H1 (cell line): ENCODE results near the gene ABL1. TPM values are rescaled to one million over a fixed set of nuclear protein-coding genes. Genes with fewer than 3 reads are reported as not detected.

Source experiments
- CHD7 ChIP-seq: fragments of 300-600 bp; sonication (generic); IDR thresholded peaks from 2 replicates; pipeline ENCODE4 v1.7.1; 2012; ENCODE audit warnings: low read length, moderate library complexity, mild to moderate bottlenecking, inconsistent platforms; ENCODE audit not compliant: insufficient replicate concordance
- JUN ChIP-seq: IDR thresholded peaks from 2 replicates; pipeline ENCODE4 v1.6.1; 2011; ENCODE audit warnings: low read depth, mild to moderate bottlenecking, improper control_type of control experiment, low read length
- MAX ChIP-seq: IDR thresholded peaks from 2 replicates; pipeline ENCODE4 v1.6.1; 2012; ENCODE audit warnings: inconsistent platforms
- NANOG ChIP-seq: IDR thresholded peaks from 2 replicates; pipeline ENCODE4 v1.6.1; 2011; ENCODE audit warnings: low read length, low read depth, mild to moderate bottlenecking, inconsistent platforms; ENCODE audit not compliant: insufficient read depth, poor library complexity, severe bottlenecking
- RAD21 ChIP-seq, 2 experiments: IDR thresholded peaks in 1 of 2; conservative IDR thresholded peaks in 1 of 2; 2 replicates each; pipeline ENCODE4 v1.6.1; 2011; ENCODE audit warnings: low read depth in 2 of 2, low read length in 2 of 2, improper control_type of control experiment in 1 of 2, inconsistent platforms in 1 of 2, mild to moderate bottlenecking in 1 of 2, moderate library complexity in 1 of 2
- SP2 ChIP-seq: IDR thresholded peaks from 2 replicates; pipeline ENCODE4 v1.6.1; 2012; ENCODE audit warnings: mild to moderate bottlenecking, low read length, inconsistent platforms
- polyA plus RNA-seq, 7 experiments: library from polyadenylated mRNA; depleted of rRNA in 3 of 7; stranded (reverse) in 5 of 7; unstranded in 2 of 7; fragments of >200 nt in 5 of 7; fragments of 200-250 nt in 2 of 7; gene quantifications; 1 replicate in 5 of 7; 2 replicates in 1 of 7; 4 replicates in 1 of 7; pipeline versions ENCODE4 v1.2.1 to v1.2.3, GENCODE V29; 2011 to 2013; ENCODE audit warnings: missing spikeins in 2 of 7, mixed read lengths in 2 of 7
- total RNA-seq: library from RNA; stranded (reverse); fragmentation: NEBNext Ultra II Directional; extraction: Animal tissue kit (Norgen Biotek cat#: 25700); gene quantifications from 2 replicates; pipeline ENCODE4 v1.2.1, GENCODE V29; 2021

Gene ABL1
- total and polyA plus RNA-seq, 2 of the 8 experiments (the other 6 are each of a cell fraction or from before 2014, with no cell fraction given), result 35.3 to 104 TPM

- no peak for TF ChIP-seq CHD7
- TF ChIP-seq MAX, result 0 out of 2 replicates have a peak, but pooled peaks have one; percentile 14
- no peak for TF ChIP-seq NANOG
- TF ChIP-seq JUN, result no peak
- peak; percentile 55 to 70 for TF ChIP-seq RAD21 (IDR thresholded peaks at IDR 0.05 in 1 of 2, conservative IDR thresholded peaks at IDR 0.05 in 1 of 2; ENCODE audit: low read depth in 2 of 2, low read length in 2 of 2)
- TF ChIP-seq SP2, result no peak
Observed at GRCh38 chr9:130893341-130894101, 58.5 kb downstream of the ABL1 start (continued).
